GM18861 (cell line): Measurements from ENCODE around the gene FUT7.
A peak's percentile ranks its signal among the peaks of the same experiment; 100 is the strongest.
"Not testable (repeated sequence)": the region's sequence is repeated elsewhere in the genome, so short reads cannot be mapped to it uniquely, and the experiment has no call there.

Source experiments
- ATAC-seq: cut with Tn5 transposase; IDR thresholded peaks from one replicate; pipeline ENCODE4 v1.9.1; 2021; ENCODE audit not compliant: unreplicated experiment

FUT7 gene

DNA sequence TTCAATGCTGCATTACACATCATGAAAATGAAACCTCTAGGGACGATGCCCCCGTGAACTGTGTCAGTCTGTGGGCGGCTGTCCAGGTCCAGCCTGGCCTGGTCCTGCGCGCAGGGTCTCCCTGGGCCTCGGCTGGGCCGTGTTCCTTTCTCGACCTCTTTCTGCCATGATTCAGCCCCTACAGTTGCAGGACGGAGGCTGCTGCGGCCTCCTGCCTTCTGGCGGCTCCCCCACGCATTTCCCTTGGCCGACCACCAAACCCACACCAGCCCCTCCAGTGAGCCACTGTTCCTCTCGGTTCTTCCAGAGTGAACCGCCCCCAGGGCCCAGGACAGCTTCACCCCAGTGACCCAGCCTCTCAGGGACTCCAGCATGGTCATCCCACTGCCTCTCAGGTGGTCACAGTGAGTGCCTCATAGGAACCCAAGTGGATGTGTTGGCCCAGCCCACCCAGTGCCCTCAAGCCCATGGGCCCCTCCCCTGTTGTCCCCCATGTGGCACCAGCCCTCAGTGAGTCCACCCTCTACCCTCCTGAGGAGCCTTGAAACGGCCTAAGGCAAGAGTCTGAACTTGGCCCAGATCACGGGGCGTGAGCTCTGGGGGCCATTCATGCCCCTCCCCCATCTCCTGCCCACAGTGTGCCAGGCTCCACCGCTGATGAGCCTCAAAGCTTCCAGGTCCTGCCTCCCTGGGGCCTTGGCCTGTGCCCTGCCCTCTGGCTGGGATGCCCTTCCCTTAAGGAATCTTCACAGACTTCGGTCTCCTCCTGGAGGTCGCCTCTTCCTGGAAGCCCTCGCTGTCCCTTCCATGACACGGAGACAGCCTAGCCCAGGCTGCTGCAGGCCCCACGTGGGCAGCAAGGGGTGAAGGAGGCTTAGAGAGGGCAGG, 25.5 kb downstream of the FUT7 start:
- ATAC-seq, result no peak

GRCh38 chr9:137004285-137004684, 27.6 kb downstream of the FUT7 start:
- not testable (repeated sequence) for ATAC-seq

DNA sequence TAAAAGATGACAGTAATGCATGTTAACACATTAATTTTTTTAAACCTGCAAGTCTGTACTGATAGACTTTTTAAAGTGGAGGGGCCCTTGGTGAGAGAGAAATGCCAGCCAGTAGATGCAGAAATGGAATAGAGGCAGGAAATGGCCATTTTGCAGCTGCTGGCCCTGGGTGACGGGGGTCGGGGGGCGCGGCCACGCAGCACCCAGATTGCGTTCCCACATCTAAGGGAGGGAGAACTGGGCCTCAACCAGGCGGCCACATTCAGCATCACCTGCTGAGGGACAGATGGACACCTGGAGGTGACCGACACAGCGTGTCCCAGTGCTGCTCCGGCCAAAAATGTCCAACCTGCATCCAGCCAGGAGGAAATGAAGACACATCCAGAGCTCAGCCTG, 29.2 kb downstream of the FUT7 start:
- ATAC-seq, result no peak

GRCh38 chr9:137001857-137002645, 29.8 kb downstream of the FUT7 start:
- no peak for ATAC-seq

GRCh38 chr9:137000177-137000930, 31.5 kb downstream of the FUT7 start:
- peak; percentile 80 for ATAC-seq

DNA sequence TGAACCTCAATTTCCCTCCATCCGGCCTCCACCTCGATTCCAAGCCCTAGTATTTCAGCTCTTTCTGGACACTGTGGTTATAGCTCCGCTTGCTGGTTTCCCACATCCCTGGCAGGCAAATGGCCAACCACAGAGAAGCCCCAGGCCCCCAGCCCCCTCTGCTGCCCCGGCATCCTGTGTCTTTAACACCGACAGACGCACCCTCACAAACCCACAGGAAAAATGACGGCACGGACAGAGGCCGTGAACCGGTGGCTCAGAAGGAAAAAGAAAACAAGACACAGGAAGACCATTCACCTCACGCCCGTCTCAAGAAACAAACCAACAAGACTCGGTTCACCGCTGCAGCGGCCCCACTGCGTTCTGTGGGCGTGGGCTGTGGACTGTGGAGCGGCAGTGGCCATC, 34.1 kb downstream of the FUT7 start:
- ATAC-seq, result no peak

DNA sequence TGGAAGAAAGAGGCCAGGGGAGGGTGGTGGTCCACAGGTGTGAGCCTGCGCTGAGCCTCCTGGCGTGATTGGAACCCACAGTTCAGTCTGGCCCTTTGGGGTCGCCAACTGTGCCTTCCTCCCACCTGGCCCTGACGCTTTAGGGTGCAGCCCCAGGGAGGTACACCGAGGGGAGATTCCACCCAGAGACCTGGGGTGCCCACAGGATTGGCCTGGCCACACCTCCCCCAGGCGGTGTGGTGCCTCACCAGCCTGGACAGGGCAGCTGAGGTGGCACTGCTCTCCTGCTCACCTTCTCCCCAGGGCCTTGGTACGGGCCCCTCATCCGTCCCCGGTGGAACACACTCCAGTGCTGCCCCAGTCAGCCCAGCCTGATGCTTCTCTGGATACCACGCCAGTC, 34.5 kb downstream of the FUT7 start:
- ATAC-seq, result no peak

GRCh38 chr9:136996361-136997292, 35.3 kb downstream of the FUT7 start, which contains the start of gene CLIC3:
TSS of gene CLIC3 (minus strand) at chr9:136996568. CDS start at chr9:136996543, 25 bp downstream.
- no peak for ATAC-seq

GRCh38 chr9:136995772-136996311, 36.0 kb downstream of the FUT7 start:
- ATAC-seq, result no peak

DNA sequence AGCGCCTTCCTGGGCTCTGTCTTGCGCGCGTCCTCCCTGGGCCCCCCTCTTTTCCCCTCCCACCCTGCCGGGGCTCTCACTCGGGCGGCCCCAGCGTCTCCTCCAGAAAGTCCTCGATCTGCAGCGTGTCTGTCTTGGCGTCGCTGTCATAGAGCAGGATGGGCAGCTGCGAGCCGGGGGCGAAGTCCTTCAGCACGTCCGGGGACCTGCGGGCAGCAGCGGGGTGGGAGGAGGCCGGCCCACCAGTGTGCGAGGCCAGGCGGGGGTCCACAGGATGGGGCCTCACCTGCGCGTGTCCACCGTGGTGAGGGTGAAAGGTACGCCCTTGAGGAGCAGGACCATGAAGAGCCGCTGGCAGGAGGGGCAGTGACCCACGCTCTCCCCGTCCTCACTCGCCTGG, 36.5 kb downstream of the FUT7 start:
- no peak for ATAC-seq

GRCh38 chr9:136994888-136995230, 37.0 kb downstream of the FUT7 start:
- ATAC-seq, result no peak

- no peak for ATAC-seq
These were observed 37.6 kb downstream of the FUT7 start for GRCh38 chr9:136994180-136994887.

DNA sequence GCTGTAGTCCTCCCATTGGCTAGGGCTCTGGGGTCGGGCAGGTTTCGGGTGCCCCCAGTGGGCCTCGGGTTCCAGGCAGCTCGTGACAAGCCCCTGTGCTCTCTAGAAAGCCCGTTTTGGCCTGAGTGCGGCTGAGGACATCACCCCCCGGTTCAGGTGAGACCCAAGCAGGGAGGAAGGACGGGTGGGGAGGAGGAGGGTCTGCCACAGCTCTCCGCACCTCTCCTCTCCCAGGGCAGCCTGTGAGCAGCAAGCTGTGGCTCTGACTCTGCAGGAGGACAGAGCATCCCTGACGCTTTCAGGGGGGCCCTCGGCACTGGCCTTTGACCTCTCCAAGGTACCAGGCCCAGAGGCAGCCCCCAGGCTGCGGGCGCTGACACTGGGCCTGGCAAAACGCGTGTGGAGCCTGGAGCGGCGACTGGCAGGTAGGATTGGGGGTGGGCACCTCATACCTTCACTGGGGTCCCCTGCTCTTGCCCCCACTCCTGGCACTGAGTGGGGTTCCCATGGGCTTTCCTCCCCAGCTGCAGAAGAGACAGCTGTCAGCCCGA, 39.0 kb downstream of the FUT7 start:
- peak; percentile 15 for ATAC-seq

DNA sequence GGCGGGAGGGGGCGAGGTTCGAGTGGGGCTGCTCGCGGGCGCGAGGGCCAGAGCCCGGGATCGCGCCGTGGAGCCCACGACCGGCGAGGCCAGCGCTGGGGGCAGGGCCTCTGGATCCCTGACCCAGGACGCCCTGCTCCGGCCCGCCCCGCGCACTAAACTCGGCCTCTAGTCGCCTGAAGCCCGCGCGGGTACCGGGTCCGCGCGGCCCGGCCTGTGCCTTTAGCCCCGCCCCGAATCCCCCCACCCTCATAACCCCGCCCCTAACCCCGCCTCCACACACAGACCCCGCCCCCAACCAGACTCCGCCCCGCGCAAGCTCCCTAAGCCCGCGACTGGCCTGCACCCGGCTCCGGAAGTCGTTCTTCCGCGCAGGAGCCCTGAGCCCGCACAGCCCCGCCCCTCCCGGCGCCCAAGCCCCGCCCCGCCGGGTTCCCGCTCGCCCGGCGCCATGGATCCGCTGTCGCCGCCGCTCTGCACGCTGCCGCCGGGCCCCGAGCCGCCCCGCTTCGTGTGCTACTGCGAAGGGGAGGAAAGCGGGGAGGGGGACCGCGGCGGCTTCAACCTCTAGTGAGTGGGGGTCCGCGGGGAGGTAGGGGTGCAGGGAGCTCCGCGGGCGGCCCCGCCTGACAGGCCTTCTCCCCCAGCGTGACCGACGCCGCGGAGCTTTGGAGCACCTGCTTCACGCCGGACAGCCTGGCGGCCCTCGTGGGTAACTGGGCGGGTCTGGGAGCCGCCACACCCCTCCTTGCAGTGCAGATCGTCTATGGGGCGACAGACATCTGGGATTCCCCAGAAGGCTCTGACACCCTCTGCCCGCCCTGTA, 39.7 kb downstream of the FUT7 start, which contains the start of gene PAXX:
PAXX (plus strand) TSS at position 430 of the 826 bp plus-strand sequence; CDS start at position 452, 22 bp downstream.
- peak; percentile 59 for ATAC-seq

GRCh38 chr9:136990242-136990911, 41.5 kb downstream of the FUT7 start:
- ATAC-seq, result no peak

- no peak for ATAC-seq
These were observed 43.0 kb downstream of the FUT7 start for GRCh38 chr9:136988872-136989271.

GRCh38 chr9:136985853-136986252, 46.0 kb downstream of the FUT7 start:
- no peak for ATAC-seq
